GM23338 (cell line): ENCODE data around the gene LRTM1.

ENCODE experiments used
- EZH2 ChIP-seq: fragments of 200-600 bp; sonication (generic); IDR thresholded peaks from one replicate; pipeline ENCODE4 v1.8.0; 2017; ENCODE audit warnings: antibody characterized with exemption, mild to moderate bottlenecking, low read depth; ENCODE audit not compliant: unreplicated experiment
- EZH2phosphoT487 ChIP-seq: fragments of 200-600 bp; sonication (generic); IDR thresholded peaks from one replicate; pipeline ENCODE4 v1.8.1; 2018; ENCODE audit warnings: antibody characterized with exemption; ENCODE audit not compliant: unreplicated experiment
- STAT1 ChIP-seq: IDR thresholded peaks from one replicate; pipeline ENCODE4 v1.6.1; 2016; ENCODE audit warnings: antibody characterized with exemption; ENCODE audit not compliant: unreplicated experiment
- ZNF114 ChIP-seq: fragments of 250-450 bp; sonication (Bioruptor Pico); IDR thresholded peaks from 2 replicates; pipeline ENCODE4 v1.5.0; 2020; ENCODE audit warnings: mild to moderate bottlenecking, moderate library complexity
- TF ChIP-seq, protein P1 (sequence below), 2 experiments: fragments of 200-600 bp in 1 of 2; sonication (generic) in 1 of 2; conservative IDR thresholded peaks; 2 replicates each; pipeline versions ENCODE4 v1.5.1 to v1.6.1; 2016 to 2017; ENCODE audit warnings: antibody characterized with exemption in 2 of 2, low read depth in 2 of 2, mild to moderate bottlenecking in 2 of 2, moderate library complexity in 1 of 2
- TF ChIP-seq, protein P2 (sequence below): IDR thresholded peaks from one replicate; pipeline ENCODE4 v1.6.1; 2018; ENCODE audit warnings: antibody characterized with exemption; ENCODE audit not compliant: unreplicated experiment

DNA sequence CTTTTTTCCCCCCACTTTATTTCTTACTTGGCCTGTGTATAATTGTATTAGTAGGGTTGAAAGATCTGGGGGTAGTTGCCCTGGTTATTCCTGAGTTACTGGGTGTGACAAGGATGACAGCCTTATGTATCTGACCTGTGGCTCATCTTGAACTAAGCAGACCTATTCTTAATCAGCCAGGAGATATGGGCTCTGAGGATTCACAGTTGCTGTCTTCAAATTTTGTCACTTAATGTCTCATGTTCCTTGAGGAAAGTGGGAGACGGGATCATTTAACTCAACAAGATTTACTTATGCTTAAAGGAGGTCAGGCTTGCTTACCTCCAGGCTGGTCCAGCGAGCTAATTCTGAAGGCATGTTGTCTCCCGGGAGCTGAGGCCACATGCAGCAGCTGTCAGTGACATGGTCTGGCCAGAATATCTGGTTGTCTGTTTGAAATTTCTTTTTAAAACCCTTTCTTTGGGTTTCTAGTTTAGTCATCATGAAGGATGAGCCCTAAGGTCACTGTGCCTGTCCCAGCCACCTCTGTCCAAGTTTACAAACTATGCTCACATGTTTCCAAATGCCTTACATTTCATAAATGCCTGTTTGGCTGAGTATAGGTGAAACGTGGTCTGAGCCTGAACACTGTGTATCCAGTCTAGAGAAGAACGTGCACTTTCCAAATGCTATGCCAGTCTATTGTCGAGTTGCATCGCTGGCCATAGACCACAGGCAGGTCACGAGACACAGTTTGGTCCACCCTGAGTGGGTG lies 26.8 kb downstream of the LRTM1 start:
- TF ChIP-seq, protein P1, sequence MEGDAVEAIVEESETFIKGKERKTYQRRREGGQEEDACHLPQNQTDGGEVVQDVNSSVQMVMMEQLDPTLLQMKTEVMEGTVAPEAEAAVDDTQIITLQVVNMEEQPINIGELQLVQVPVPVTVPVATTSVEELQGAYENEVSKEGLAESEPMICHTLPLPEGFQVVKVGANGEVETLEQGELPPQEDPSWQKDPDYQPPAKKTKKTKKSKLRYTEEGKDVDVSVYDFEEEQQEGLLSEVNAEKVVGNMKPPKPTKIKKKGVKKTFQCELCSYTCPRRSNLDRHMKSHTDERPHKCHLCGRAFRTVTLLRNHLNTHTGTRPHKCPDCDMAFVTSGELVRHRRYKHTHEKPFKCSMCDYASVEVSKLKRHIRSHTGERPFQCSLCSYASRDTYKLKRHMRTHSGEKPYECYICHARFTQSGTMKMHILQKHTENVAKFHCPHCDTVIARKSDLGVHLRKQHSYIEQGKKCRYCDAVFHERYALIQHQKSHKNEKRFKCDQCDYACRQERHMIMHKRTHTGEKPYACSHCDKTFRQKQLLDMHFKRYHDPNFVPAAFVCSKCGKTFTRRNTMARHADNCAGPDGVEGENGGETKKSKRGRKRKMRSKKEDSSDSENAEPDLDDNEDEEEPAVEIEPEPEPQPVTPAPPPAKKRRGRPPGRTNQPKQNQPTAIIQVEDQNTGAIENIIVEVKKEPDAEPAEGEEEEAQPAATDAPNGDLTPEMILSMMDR (conservative IDR thresholded peaks at IDR 0.05; ENCODE audit: low read depth in 2 of 2), result no peak
- TF ChIP-seq ZNF114 (no peak), EZH2 (no peak), EZH2phosphoT487 (no peak), STAT1 (no peak)
- TF ChIP-seq, protein P2, sequence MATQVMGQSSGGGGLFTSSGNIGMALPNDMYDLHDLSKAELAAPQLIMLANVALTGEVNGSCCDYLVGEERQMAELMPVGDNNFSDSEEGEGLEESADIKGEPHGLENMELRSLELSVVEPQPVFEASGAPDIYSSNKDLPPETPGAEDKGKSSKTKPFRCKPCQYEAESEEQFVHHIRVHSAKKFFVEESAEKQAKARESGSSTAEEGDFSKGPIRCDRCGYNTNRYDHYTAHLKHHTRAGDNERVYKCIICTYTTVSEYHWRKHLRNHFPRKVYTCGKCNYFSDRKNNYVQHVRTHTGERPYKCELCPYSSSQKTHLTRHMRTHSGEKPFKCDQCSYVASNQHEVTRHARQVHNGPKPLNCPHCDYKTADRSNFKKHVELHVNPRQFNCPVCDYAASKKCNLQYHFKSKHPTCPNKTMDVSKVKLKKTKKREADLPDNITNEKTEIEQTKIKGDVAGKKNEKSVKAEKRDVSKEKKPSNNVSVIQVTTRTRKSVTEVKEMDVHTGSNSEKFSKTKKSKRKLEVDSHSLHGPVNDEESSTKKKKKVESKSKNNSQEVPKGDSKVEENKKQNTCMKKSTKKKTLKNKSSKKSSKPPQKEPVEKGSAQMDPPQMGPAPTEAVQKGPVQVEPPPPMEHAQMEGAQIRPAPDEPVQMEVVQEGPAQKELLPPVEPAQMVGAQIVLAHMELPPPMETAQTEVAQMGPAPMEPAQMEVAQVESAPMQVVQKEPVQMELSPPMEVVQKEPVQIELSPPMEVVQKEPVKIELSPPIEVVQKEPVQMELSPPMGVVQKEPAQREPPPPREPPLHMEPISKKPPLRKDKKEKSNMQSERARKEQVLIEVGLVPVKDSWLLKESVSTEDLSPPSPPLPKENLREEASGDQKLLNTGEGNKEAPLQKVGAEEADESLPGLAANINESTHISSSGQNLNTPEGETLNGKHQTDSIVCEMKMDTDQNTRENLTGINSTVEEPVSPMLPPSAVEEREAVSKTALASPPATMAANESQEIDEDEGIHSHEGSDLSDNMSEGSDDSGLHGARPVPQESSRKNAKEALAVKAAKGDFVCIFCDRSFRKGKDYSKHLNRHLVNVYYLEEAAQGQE, result no peak
